Hematopoietic multipotent progenitor cell treated with erythropoietin and hydrocortisone succinate and interleukin-3 and kit ligand, for 17 days (in vitro differentiated cells): ENCODE results near the gene RIMOC1.
"Not testable (repeated sequence)": the region's sequence is repeated elsewhere in the genome, so short reads cannot be mapped to it uniquely, and the experiment has no call there.

Source experiments
- DNase-seq: peaks from one replicate; pipeline ENCODE4 v3.0.0-alpha.2; 2015; ENCODE audit warnings: low spot score

Gene RIMOC1

DNA sequence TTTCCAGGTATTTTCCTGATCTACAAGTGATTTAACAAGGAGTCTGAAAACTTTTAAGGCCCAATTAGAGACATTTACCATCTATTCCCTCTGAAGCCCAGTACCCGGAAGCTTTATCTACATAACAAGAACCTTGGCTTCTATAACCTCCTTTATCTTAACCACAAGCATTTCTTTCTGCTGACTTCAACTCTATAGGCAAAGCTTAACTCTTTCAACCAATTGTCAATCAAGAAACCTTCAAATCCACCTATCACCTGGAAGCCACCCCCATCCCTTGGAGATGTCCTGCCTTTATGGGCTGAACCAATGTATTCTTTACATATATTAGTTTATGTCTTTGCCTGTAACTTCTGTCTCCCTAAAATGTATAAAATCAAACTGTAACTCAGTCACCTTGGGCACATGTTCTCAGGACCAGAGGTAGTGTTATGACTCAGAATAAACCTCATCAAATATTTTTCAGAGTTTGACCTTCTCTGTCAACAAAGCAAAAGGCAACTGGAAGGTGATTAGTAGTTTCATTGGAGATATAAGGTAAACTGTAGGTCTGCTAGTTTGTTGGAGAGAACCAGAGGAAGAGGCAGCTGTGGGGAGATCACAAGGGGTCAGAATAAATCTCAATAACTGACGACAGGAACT is 13.0 kb upstream of the RIMOC1 start:
- DNase-seq, result no peak

DNA sequence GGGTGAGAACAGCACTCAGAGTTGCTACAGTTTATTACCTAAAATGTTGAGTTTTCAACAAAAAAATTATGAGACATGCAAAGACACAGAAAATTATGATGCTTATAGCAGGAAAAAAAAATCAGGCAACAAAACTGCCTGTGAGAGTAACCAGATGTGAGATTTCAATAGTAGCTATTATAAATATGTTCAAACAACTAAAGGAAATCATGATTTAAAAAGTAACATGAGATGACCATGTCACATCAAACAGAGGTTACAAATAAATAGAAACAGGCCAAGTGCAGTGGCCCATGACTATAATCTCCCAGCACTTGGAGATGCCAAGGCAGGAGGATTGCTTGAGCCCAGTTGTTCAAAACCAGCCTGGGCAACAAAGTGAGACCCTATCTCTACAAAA is 12.1 kb upstream of the RIMOC1 start:
- DNase-seq, result no peak

DNA sequence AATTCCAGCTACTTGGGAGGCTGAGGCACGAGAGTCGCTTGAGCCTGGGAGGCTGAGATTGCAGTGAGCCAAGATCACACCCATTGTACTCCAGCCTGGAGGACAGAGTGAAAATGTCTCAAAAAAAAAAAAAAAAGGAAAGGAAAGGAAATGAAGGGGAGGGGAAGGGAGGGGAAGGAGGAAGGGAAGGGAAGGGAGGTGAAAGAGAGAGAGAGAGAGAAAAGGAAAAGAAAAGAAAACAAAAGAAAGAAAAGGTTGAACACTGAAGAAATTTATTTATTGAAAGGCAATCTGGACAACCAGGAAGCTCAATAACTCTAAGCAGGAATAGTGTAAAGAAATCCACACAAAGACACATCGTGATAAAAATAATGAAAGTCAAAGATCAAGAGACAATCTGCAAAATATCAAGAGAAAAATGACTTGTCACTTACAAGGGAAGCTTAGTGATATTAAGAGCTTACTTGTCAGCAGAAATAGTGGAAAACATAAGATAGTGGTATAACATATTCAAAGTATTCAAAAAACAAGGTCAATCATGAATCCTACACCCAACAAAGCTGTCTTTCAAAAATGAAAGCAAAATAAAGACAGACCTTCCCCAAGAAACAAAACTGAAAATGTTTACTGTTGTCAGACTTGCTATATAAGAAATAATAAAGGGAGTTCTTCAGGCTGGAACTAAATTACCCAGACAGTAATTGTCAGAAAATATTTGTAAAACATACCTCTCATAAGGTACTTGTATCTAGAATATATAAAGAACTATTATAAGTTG is 10.9 kb upstream of the RIMOC1 start:
- no peak for DNase-seq

DNA sequence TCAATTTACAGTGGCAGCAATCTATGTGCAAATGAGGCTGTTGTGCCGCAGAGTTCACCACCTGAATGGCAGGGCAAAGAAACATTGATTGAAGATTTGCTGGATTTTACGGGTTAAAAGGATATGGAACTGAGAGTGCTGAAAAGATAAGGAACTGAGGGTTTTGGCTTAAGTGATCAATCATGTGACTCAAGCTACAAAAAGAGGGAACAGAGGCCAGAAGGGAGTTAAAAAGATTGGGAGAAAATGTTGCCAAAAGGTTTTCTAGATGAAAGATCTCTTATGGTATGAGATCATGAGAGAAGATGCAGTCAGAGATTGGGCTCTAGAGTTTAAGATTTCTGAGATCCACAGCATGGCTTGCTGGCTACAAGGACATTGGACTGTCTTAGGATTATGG is 7.9 kb upstream of the RIMOC1 start:
- no peak for DNase-seq

DNA sequence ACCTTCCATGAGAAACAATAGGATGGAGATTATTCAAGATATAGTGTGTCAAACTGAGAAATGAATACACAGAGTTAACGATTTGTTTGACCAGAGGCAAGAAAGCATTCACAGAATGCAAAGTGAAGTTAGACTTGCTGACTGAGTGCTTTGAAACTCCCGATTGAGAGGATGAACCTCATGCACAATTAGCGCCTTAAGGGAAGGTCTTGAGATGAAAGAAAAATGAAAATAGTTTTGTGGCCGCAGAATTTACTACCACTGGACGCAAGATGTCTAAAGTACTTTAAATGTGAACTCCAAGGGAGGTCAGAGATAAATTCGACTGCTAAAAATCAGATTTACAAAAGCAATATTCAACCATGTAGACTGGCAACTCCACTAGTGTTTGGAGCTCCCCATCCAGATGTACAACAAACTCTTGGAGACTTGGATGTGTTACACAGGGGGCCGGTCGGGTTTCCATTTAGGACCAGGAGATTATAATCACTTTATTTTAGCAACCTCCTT is 707 bp upstream of the RIMOC1 start:
- DNase-seq, result no peak

DNA sequence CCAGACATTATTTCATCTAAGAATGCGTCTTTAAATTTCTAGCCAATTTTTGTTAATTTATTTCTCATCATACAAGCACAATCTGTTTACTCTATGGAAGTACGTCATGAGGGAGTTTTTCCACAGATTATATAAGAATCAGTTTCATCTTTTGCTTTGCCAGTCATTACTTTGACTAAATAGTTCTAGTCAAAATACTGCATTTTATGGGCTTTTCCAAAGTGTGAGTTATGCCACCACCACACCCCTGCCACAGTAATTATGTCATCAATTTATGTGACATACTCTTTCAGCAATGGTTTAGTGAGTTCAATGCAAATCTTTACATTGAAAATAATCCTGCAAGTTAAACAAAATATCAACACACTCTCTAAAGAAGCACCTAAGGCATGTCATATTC is 2.0 kb downstream of the RIMOC1 start:
- DNase-seq, result no peak

DNA sequence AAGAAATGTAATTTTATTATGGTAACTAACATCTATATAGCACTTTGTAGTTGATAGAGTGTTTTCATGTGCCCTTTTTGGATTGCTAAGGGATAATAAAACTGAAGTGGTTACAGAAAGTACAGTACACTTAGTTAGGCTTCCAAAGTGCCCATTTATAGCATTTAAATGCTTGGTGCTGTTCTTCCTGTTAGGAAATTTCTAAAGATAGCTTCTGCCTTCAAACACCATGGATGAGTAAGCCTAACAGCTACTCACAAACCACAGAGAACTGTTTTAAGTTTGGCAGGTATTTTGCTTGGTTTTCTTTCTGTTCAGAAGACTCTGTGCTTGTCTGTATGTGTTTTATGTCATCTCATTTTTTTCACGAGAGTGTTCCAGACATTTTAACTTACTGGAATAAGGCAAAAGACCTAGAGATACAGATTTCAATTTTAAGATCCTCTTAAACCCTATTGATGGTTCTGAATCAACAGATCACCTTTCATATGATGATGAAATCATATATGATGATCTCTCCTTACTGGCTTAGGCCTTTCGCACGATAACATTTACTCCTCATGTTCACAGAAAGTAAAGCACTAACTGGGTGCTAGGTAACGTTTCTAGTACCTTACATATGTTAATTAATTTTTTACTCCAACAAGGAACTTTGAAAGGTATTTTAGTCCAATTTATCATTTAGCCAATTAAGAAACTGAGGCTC is 4.4 kb downstream of the RIMOC1 start:
- DNase-seq, result no peak

DNA sequence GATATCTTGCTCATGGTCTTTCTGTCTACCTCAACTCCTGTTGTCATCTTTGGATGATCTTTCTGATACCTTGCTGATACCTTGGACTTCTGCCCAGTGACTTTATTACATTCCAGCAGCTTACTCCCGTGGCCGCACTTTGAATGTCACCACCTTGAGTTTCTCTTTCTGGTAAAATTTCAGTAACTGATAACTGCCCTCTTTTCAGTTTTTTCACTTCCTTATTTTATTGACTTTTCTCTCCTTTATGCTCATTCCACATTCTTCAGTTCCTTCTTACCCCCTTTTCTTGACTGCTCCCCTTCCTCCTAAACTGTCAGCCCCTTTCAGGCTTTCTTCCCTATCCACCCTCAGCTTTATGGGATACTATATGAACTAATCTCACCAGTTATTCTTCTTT is 14.0 kb downstream of the RIMOC1 start:
- DNase-seq, result no peak

DNA sequence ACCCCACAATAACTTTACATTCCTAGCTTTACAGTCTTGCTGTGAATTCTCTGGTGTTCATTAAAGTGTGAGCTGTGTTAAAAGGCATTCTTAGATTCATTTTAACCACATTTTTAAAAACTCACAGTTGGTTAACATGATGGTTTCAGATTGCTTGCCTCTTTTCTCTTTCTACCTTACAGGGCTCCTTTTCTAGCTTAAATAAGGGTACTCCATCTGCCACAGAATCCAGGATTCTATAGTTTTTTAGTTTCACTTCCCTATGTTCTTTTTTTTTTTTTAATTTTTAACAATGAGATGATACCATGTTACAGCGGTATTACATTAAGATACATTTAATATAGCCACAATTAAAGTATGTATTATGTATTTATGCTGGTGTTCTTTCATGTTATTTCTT is 17.0 kb downstream of the RIMOC1 start:
- no peak for DNase-seq

DNA sequence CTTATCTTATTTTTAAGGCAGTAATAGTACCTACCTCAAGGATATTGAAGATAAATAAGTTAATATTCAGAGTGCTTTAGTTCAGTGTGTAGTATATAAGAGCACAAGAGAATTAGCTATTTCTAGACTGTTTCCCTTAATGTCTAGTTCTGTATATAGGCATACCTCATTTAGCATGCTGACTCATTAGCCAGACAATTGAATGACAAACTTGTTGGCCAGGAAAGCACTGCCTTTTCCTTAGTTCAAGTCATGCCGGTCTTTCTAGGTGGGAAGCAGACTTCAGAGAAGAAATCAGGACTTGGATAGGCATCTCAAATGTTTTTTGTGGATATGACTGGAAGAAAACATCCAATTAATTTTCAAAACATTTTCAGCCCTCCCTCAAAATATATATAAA is 17.7 kb downstream of the RIMOC1 start:
- DNase-seq, result no peak

DNA sequence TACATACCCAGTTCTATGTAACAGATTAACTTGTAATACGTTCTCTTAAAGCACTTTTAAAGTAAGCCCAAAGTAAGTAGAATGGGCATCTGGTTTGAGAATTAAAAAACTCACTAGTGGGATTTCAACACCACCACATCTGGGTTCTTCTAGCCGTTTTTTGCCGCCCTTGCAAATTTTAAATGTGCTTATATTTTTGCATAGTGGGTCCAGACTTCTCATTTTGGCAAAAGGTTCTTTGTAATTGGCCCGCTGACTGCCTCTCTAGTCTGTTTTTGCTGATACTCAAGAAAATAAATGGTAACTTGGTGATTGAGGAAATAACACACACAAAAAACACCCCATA is 20.4 kb downstream of the RIMOC1 start:
- DNase-seq, result no peak

DNA sequence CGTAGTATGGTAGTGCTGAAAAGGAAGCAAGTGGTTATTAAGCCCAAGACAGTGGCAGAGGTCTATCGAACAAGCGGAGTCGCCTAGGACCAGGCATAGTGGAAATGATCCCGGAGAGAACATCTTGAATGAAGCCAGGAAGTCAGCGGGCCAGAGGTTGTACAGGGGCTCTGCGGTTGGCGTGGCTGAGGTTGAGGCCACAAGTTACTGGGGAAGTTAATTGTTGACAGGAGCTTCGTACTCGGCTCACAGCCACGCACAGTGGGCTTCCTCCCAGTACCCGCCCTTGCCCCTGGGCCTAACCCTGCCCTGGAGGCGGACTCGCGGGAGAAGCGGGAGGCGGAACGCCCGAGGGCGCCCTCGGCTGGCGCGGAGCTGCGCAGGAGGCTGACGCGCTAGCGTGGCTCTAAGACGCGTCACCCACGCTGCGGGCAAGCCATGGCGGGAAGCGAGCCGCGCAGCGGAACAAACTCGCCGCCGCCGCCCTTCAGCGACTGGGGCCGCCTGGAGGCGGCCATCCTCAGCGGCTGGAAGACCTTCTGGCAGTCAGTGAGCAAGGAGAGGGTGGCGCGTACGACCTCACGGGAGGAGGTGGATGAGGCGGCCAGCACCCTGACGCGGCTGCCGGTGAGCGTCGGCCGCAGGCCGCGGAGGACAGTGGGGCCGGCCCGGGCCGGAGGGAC is 20.9 kb downstream of the RIMOC1 start, which contains the start of gene FBXO4:
Gene FBXO4, plus strand, starts transcription at position 410 of the 683 bp plus-strand sequence. Its CDS starts 29 bp downstream, at position 439.
- DNase-seq, result peak; percentile 76

DNA sequence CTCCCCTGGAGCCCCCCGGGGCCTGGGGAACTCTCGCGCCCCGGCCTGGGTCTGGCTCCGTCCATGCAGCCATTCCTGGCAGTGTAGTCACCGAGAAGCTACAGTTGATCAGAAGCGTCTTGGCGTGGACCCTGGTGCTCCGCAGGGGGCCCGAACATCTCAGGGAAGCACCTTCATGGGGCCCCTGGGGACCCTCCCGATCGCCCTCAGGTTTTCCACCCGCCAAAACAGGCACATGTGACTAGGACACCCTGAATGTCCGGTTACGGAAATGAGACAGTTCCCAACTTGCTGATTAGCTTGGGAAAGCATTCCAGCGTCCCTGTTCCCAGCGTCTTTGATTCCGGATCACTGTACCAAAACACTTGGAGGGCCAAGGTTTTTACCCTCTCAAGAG is 21.4 kb downstream of the RIMOC1 start:
- DNase-seq, result peak; percentile 24

DNA sequence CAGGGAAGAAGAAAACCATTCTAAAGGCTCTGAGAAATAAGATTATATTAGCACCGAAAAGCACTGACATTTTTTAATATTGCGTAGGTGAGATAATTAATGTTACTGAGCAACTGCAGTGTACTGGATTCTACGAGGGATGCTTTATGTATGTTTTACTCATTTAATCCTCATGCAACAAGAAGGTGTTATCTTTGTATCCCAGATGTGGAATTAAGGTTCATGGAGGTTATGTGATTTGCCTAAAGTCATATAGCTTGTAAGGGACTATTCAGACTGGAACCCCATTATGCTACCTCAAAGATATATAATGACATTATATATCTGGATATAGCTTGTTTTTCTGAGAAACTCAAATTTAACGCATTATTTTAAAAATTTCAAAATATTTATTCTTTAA is 23.5 kb downstream of the RIMOC1 start:
- no peak for DNase-seq

DNA sequence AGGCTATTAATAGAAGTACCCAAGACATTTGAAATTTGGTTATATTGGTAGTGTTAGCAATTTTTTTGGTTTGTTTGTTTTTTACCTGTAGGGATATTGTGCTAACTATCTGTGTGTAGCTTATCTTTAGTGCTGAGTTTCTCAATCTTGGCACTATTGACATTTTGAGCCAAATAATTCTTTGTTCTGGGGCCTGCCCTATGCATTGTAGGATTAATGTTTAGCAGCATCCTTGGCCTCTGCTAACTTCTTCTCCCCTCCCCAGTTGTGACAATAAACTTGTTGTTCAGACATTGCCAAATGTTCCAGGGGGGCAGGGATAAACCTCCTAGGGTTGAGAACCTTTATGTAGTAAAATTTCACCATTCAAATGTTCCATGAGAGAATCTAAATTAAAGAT is 24.9 kb downstream of the RIMOC1 start:
- DNase-seq, result no peak

DNA sequence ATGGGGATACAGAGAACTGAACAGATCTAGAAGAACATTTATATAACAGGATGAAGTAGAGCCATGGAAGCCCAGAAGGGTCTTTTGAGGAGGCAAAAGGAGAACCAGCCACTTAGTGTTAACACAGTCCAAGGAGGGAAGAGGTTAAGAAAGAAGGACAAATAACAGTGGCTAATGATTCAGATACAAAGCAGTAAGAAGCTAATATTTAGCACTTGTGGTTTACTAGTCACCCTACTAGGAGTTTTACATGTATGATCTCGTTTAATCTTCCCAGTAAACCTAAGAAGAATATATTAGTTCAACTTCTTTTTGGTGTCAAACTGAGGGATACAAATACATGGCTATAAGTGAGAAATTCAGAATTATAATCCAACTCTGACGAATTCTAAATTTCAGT is 28.6 kb downstream of the RIMOC1 start:
- DNase-seq, result no peak

DNA sequence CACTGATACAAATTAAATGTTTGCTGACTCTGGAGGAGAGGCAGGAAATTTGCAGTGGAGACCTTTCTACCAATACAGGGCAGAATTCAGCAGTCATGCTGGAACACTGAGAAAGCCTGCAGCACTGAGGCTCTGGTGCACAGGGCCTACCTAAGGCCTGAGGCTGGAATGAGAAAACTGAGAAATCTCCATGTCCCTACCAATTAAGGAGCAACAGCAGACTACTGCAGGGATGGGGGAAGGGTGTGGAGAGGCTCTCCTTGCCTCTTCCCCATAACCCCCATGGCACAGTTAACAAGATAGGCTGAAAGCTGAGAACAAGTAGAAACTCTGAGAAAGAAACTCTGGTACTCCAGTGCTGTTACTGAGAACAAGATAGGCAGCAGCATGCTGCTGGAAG is 31.4 kb downstream of the RIMOC1 start:
- no peak for DNase-seq

DNA sequence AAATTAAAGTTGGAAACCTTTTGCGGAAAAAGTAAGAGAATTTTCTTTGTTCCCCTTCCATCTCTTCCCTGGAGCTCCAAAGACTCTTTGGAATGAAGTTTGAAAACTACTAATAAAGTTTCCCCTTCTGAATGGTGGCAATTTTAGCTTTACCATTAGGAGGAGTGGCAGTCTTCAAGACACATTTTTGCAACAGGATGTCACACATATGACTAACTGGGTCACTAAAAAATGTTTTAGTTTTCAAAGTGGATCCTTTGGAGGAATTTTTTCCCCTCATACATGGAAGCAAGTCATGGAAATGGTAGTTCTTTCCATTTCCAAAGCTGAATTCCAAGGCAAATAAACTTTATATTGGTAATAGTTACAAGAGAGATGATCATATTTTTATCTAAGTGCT is 36.5 kb downstream of the RIMOC1 start:
- DNase-seq, result no peak

DNA sequence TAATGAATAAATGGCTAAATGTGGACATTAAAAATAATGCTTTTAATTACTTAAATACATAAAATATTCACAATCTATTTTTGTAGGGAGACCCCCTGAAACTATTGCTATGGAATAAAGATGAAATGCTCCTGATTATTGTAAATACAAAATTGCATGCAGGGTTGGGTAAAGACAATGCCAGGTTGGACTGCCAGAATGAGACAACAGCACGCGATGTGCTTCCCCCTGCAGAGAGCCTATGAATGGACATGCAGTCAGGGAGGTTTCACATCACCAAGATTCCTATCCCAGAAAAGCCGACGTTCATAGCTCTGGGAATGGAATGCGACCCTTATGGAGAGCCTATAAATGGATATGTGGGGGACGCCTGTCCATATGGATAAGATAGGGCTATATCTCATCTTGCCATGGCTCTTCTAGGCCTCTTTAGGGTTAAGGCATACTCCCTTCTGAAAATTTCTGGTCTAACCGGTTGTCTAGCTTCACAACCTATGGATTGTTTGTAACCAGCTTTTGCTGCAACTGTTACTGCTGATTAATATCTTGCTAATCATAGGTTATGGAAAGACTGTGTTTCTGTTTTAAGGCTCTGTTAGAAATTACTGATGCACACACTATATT is 41.3 kb downstream of the RIMOC1 start:
- DNase-seq, result not testable (repeated sequence)

DNA sequence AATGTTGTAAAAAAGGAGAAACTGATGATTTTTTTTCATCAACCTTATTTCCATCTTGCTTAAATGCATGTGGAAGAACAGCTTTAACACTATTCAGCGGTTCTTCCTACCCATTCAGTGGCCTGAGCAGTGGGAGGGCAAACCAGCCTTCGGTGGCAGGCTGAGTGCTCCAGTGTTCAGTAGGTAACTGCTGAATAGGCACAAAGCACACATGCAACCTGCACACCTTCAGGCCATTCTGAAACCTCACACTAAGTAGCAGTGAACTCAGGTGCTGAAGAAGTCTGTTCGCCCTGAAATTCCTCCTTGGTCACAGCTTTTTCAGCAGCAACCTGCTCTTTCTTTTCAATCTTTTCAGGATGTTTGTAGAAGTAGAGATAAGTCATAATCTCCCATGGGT is 47.1 kb downstream of the RIMOC1 start:
- no peak for DNase-seq
